Measurements from ENCODE around the gene SLC7A8.
"Not testable (repeated sequence)": the region's sequence is repeated elsewhere in the genome, so short reads cannot be mapped to it uniquely, and the experiment has no call there.

Gene SLC7A8

GRCh38 chr14:23183479-23183878 is at the start of gene SLC7A8:
Gene SLC7A8 (minus strand): TSS chr14:23183660. CDS start chr14:23182914, 746 bp downstream.
- DNase-seq: peak; percentile 20

- DNase-seq: not testable (repeated sequence)
Observed at GRCh38 chr14:23232241-23232808, 48.9 kb upstream of the SLC7A8 start.

GRCh38 chr14:23228812-23229211 is 45.4 kb upstream of the SLC7A8 start:
- DNase-seq: no peak

- DNase-seq: no peak
Observed at GRCh38 chr14:23227566-23227965, 44.1 kb upstream of the SLC7A8 start.

- DNase-seq: not testable (repeated sequence)
Observed at GRCh38 chr14:23224958-23225357, 41.5 kb upstream of the SLC7A8 start.

GRCh38 chr14:23219075-23219474 is 35.6 kb upstream of the SLC7A8 start:
- DNase-seq: no peak

- DNase-seq: no peak
Observed at GRCh38 chr14:23217032-23218020, 33.9 kb upstream of the SLC7A8 start.

GRCh38 chr14:23215421-23215820 is 32.0 kb upstream of the SLC7A8 start:
- no peak for DNase-seq

- DNase-seq: no peak
Observed at GRCh38 chr14:23209651-23210423, 26.4 kb upstream of the SLC7A8 start.

GRCh38 chr14:23208324-23208723 is 24.9 kb upstream of the SLC7A8 start:
- DNase-seq: no peak

- no peak for DNase-seq
Observed at GRCh38 chr14:23207146-23207540, 23.7 kb upstream of the SLC7A8 start.

- DNase-seq: no peak
Observed at GRCh38 chr14:23206422-23207145, 23.1 kb upstream of the SLC7A8 start.

- no peak for DNase-seq
Observed at GRCh38 chr14:23202001-23202400, 18.5 kb upstream of the SLC7A8 start.

GRCh38 chr14:23199141-23199540 is 15.7 kb upstream of the SLC7A8 start:
- not testable (repeated sequence) for DNase-seq

GRCh38 chr14:23196487-23196886 is 13.0 kb upstream of the SLC7A8 start:
- DNase-seq: not testable (repeated sequence)

GRCh38 chr14:23195552-23196101 is 12.2 kb upstream of the SLC7A8 start:
- DNase-seq: no peak

GRCh38 chr14:23193432-23193831 is 10.0 kb upstream of the SLC7A8 start:
- no peak for DNase-seq

GRCh38 chr14:23187925-23188324 is 4.5 kb upstream of the SLC7A8 start:
- DNase-seq: no peak

- peak; percentile 44 for DNase-seq
Observed at GRCh38 chr14:23186913-23187654, 3.6 kb upstream of the SLC7A8 start.

GRCh38 chr14:23185063-23185462 is 1.6 kb upstream of the SLC7A8 start:
- no peak for DNase-seq

- no peak for DNase-seq
Observed at GRCh38 chr14:23183158-23183470, 346 bp downstream of the SLC7A8 start.

All from CD4-positive, alpha-beta T cell treated with Interleukin-21 for 1 hour (primary cell).